Measurements from ENCODE around the gene TMA16.

Gene TMA16

DNA sequence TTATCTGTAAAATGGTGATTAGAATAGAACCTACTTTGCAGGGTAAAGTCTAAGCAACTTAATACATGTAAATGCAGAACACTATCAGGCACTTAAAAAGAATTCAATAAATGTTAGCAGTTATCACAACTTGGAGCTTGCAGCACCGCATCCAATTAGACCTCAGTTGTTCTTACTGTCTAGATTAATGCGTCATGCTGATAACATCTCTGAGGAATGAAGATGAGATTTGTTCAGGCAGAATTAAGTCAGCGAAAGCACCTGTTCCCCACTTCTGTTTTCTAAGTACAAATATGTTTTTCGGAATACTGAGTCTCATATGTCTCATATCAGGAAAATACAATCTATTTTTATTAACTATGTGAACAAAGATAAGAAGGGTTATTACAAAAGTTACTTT, 58.7 kb downstream of the TMA16 start:
- in situ Hi-C loops (cut with HindIII; ENCODE audit: low pct_ligation_motif_present, low pct_unique_long_range_greater_than_20kb, low sequenced_read_pairs): no loop called here
- DNase-seq: no peak

DNA sequence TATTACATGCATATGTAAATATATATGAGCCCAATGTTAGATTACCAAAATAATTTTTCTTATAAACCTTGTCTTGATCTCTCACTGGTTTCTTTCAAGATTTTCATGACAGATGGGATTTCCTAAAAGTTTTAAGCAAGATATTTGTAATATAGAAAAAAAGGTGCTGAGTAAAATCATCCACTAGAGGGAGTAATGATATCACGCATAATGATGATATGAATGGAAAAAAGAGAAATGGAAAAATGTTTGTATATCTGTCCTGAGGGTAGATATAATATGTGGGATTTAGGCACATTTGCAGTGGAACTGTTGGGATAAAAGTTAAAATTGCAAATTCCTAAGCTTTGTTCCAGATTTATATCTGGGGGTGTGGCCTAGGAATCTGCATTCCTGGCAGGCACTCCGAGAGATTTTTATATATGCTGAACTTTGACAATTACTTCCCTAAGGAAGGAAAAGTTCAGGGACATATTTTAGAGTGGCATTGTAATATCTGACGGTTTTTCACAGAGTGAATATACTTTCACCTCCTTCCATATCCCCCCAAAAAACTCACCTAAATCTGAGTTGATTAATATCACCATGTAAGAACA, 60.5 kb downstream of the TMA16 start:
- peak; percentile 53 for DNase-seq
- in situ Hi-C loops (cut with HindIII; ENCODE audit: low pct_ligation_motif_present, low pct_unique_long_range_greater_than_20kb, low sequenced_read_pairs): no loop called here

DNA sequence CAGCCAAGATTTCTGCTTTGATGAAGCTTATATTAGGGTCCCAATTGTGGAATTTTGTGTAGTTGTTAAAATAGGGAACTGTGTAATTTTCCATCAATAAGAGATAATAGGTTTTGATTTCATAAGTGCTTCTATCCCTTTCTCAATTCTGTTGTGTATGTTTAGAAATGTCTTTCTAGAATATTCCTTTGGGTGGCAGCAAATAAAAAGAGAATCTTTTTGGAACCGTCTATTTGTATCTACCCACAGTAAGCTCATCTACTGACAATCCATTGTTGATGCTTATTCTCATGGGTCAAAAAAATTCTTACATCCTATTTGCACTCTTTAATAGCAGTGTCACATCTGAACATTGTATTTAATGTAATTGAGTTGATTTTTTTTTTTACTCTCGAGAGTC, 61.7 kb downstream of the TMA16 start:
- DNase-seq: peak; percentile 49
- in situ Hi-C loops (cut with HindIII; ENCODE audit: low pct_ligation_motif_present, low pct_unique_long_range_greater_than_20kb, low sequenced_read_pairs): no loop called here

DNA sequence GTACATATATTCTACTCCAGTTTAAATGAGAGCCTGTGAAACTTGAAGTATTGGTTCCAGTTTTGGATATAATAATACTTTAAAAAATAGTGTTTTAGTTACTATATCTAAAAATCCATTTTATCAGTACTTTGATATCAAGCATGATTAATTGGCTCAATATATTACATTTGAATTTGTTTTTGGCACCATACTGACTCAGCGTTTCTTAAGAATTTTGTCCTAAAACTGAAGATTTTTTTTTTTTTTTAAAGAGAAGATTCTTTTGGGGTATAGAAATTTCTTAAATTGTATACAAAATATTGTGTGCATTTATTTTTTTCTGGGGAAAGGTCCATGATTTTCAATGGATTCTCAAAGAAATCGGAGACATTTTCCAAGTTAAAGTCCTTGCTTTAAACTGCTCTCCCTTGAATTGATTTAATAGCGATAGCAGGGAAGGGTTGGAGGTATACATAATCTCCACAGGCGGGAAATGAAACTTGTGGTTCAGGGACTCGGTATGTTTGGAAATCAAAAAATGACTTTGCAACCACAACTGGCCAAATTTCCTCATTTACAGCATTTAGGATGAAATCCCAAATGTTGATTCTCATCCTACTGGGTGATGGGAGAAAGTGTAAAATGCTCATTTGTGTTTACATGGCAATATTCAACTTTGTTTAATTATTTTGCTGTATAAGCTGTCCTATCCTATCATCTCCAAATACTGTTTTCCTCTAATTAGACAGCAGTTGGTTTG, 62.3 kb downstream of the TMA16 start:
- in situ Hi-C loops (cut with HindIII; ENCODE audit: low pct_ligation_motif_present, low pct_unique_long_range_greater_than_20kb, low sequenced_read_pairs): no loop called here
- DNase-seq: no peak

DNA sequence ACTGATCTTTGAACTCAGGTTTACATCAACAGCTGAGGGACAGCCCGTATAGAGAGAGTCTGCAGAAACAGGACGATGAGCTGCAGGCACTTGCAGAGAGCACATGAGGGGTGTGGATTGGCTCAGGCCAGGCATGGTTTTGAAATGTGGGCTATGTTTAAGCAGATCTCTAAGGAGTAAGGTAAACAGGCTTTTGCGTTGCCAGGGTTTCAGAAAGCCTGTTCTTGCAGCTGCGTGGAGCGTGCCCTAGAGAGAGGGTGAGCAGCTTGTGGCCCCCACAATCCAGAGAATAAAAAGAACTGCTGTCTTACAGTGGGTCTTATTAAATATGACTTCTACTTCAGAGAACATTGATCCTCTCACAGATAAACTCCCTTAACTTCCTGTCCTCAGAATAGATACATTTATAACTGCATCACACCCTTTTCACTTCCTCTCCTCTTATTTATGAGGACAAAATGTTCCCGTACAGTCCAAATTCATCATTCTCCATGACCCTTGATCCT, 64.1 kb downstream of the TMA16 start:
- no peak for DNase-seq
- in situ Hi-C loops (cut with HindIII; ENCODE audit: low pct_ligation_motif_present, low pct_unique_long_range_greater_than_20kb, low sequenced_read_pairs): no loop called here

DNA sequence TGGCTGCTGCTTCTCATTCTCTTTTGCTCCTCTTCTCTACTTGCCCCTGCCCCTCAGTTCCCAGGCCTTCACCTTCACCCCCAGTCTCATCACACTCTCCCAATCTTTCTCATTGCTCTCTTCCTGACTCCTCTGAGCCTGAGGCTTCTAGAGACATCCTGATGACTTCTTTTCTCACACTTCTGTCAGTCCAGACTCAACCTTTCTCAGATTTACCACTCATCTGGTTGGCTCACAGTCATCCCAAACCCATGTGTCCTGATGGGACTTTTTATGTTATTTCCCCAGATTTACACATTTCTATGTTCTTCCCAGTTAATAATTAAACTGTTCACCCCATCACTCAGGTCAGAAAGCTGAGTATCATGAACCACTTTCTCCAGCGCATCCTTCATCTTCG, 68.0 kb downstream of the TMA16 start:
- no peak for DNase-seq
- in situ Hi-C loops (cut with HindIII; ENCODE audit: low pct_ligation_motif_present, low pct_unique_long_range_greater_than_20kb, low sequenced_read_pairs): no loop called here

DNA sequence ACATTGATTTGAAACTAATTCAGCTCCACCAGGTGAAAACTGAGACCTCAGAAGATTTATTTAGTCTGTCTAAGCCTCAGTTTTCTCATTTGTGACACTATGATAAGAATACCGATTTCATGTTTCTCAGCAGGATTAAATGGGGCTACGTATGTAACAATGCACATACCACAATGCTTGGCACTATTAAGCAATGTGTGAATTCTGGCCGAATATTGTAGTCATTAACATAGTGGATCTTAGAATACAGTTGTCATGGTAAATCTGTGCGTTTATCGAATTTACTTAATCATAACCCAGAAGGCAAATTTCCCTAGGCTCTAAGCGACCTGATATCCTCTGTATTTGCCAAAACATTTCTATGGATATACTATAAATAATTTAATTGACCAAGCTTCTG, 69.1 kb downstream of the TMA16 start:
- DNase-seq: no peak
- in situ Hi-C loops (cut with HindIII; ENCODE audit: low pct_ligation_motif_present, low pct_unique_long_range_greater_than_20kb, low sequenced_read_pairs): no loop called here

DNA sequence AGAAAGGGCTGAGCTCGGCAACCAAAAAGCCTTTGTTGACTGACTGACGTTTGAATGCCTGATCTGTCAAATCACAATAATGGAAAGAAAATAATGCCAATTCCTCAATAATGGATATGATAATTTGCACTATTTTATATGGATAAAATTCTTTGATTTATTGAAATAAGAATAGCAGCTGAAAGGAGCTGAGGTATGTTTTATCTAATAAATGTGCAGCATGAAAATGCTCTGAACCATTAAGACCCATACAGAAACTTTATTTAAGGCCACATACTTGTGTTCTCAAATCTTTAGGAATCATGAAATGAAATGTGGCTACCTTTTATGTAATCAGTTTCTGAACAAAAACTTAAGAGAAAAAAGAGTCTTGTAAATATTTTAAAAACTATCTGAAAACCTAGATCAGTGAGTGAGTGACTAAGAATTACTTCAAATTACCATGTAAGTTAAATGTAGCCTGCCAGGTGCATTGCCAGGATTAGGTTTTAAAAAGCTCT, 69.8 kb downstream of the TMA16 start:
- in situ Hi-C loops (cut with HindIII; ENCODE audit: low pct_ligation_motif_present, low pct_unique_long_range_greater_than_20kb, low sequenced_read_pairs): no loop called here

DNA sequence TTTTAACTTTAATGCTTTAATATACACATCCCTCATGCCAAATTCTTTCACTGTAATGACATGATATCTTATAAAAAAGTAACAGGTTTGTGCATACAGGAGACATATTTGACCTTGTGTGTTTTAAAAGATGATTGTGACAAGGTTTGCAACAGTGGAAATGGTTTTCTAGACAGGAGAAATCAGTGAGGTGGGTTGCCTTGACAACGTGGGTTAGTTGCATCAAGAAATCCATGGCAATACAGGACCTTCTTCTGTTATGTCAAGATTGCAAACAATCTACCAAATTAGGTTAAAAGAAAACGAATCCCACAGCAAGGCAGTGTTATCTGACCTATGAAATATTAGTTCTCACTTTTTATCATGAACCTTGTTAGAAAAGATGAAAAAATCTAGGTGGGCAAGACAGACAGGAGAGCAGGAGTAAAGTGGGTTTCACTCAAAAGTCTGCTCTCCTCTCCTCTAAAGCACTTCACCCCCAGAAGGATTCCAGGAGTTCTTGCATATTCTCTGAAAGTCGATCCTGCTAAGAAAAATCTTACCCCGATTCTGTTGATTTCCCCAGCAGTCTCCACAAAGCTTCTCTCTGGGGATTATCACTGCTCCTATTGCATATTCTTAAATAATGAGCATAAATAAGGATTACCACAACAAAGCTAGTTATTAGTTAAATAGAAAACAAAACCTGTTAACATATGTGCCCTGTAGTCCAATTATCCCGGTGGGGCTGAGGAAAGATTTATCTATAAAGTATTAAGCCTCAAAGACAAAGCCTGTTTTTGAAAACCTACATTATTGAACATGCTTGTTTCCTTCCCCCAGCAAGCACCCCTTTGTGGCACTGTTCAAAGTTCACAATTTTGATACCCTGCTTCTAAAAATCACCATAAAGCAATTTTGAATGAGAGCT, 71.0 kb downstream of the TMA16 start:
- no peak for DNase-seq
- in situ Hi-C loops (cut with HindIII; ENCODE audit: low pct_ligation_motif_present, low pct_unique_long_range_greater_than_20kb, low sequenced_read_pairs): no loop called here

More for the DNA sequence above, 69.8 kb downstream of the TMA16 start:
- DNase-seq: no peak

DNA sequence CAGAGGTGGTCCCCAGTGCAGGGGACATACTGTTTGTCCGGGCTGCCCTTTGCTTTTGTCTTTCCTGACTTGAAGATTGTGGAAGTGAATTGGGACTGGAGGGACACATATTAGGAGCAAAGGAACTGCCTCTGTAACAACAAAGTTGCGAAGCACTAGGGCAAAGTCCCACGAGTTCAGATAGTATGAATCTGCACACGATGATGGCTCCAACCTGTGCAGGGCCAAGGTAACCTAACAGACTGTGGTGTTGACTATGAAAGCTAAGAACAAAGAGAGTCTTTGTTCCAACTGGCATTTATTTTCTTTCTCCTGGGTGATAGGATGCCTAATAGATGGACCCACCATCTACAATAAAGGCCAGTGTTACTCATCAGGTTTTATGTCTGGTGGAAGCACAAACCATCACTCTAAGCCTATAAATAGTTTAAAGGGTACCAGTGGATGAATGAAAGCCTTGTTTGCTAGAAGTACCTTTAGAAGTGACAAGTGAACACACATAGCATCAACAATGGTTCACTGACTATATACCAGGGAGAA, 71.8 kb downstream of the TMA16 start:
- DNase-seq: no peak
- in situ Hi-C loops (cut with HindIII; ENCODE audit: low pct_ligation_motif_present, low pct_unique_long_range_greater_than_20kb, low sequenced_read_pairs): no loop called here

DNA sequence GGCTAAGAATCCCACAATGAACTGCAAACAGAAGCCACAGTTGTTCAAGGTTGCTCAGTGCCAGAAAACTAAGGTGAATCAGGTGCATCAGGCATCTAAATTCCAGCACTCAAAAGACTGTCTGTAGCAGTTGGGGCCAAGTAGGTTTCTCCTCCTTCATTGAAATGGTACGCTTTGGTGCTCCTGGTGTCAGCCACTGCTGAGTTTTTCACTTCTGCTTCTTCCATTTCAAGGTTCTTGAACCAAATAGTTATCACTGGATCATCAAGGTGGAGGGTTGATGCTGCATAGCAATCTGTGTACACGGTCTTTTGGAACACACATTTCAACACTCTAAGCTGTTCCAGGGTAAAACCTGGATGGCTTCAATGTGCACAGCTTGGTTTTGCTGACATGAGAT, 74.4 kb downstream of the TMA16 start:
- in situ Hi-C loops (cut with HindIII; ENCODE audit: low pct_ligation_motif_present, low pct_unique_long_range_greater_than_20kb, low sequenced_read_pairs): no loop called here

More for the DNA sequence above, 74.4 kb downstream of the TMA16 start:
- DNase-seq: no peak

Measured in ACHN (cell line).